CD4-positive, alpha-beta T cell (primary cell): Measurements from ENCODE around the gene L1CAM. TPM values are rescaled to one million over a fixed set of nuclear protein-coding genes. Genes with fewer than 3 reads are reported as not detected.

Experiments used
- ATAC-seq: fragments of 200-7000 bp; cut with Tn5 transposase; one replicate; pipeline ENCODE4 v1.10.0; 2022; ENCODE audit warnings: mild to moderate bottlenecking; ENCODE audit not compliant: poor library complexity
- CTCF ChIA-PET: fragments of 350-600 bp; sonication (Branson Sonifier 250); formaldehyde crosslinking; loops from one replicate; lab custom pipeline; 2021; ENCODE audit warnings: antibody characterized with exemption, inconsistent platforms; lab: Charles Lee
- POLR2A ChIA-PET: fragments of 350-600 bp; sonication (Branson Sonifier 250); formaldehyde crosslinking; loops from one replicate; lab custom pipeline; 2021; ENCODE audit warnings: antibody characterized with exemption, inconsistent platforms; lab: Charles Lee
- DNase-seq, 14 experiments: peaks; one replicate each; pipeline ENCODE4 v3.0.0-alpha.2; 2013 to 2020; ENCODE audit warnings: mixed read lengths in 2 of 14
- H3K27ac ChIP-seq, 2 donors: one replicate each; pipeline versions ENCODE4 v1.5.1 to v1.7.0; 2013; ENCODE audit warnings: low read length in 2 of 2, low read depth in 1 of 2, mild to moderate bottlenecking in 1 of 2
- H3K27me3 ChIP-seq, 2 experiments: 1 replicate in 1 of 2; 2 replicates in 1 of 2; pipeline versions ENCODE4 v1.6.1 to v1.7.0; 2013; ENCODE audit warnings: low read length in 2 of 2, control low read depth in 1 of 2, mild to moderate bottlenecking in 1 of 2, moderate library complexity in 1 of 2; ENCODE audit not compliant: insufficient read depth in 2 of 2, control insufficient read depth in 1 of 2
- H3K36me3 ChIP-seq: one replicate; pipeline ENCODE4 v1.6.1; 2013; ENCODE audit warnings: low read length, control low read depth; ENCODE audit not compliant: insufficient read depth
- H3K4me1 ChIP-seq: one replicate; pipeline ENCODE4 v1.6.1; 2013; ENCODE audit warnings: low read length, control low read depth; ENCODE audit not compliant: insufficient read depth
- H3K4me3 ChIP-seq: one replicate; pipeline ENCODE4 v1.5.1; 2013; ENCODE audit warnings: mild to moderate bottlenecking, low read length, moderate library complexity
- H3K9me3 ChIP-seq, 2 experiments: 1 replicate in 1 of 2; 2 replicates in 1 of 2; pipeline versions ENCODE4 v1.6.1 to v1.7.0; 2013; ENCODE audit warnings: low read length in 2 of 2, mild to moderate bottlenecking in 2 of 2, control low read depth in 1 of 2, moderate library complexity in 1 of 2; ENCODE audit not compliant: control insufficient read depth in 1 of 2, insufficient read depth in 1 of 2
- H3K27ac Mint-ChIP-seq: one replicate; pipeline ENCODE4 v1.8.0; 2020; ENCODE audit warnings: mixed read lengths
- H3K27me3 Mint-ChIP-seq: one replicate; pipeline ENCODE4 v1.8.0; 2021; ENCODE audit warnings: mixed read lengths
- H3K36me3 Mint-ChIP-seq: one replicate; pipeline ENCODE4 v1.8.0; 2021; ENCODE audit warnings: low read depth, mixed read lengths
- H3K4me1 Mint-ChIP-seq: one replicate; pipeline ENCODE4 v1.8.0; 2021; ENCODE audit warnings: low read depth, mixed read lengths
- H3K4me3 Mint-ChIP-seq: one replicate; pipeline ENCODE4 v1.8.0; 2020; ENCODE audit warnings: mild to moderate bottlenecking, mixed read lengths
- H3K9me3 Mint-ChIP-seq: one replicate; pipeline ENCODE4 v1.8.0; 2020; ENCODE audit warnings: mixed read lengths
- CTCF ChIP-seq: fragments of 200-600 bp; IDR thresholded peaks from one replicate; pipeline ENCODE4 v1.8.0; 2022; ENCODE audit warnings: antibody characterized with exemption, mild to moderate bottlenecking
- intact Hi-C, 2 experiments: fragments of 100-400 bp; cut with DNase I in 1 of 2; cut with micrococcal nuclease in 1 of 2; formaldehyde crosslinking; loops; one replicate each; pipeline versions ENCODE4 v1.15.1 to v1.9.0; 2023 to 2025; cut with DNase I, micrococcal nuclease
- total RNA-seq, 174 experiments: library from RNA in 2 of 174; stranded (reverse) in 2 of 174; gene quantifications; one replicate each; pipeline ENCODE4 v1.2.3 and lab custom pipeline; 2021 to 2026

L1CAM gene
- total RNA-seq, 2 experiments from 2014 or later, result 0.89 to 1.2 TPM

GRCh38 chrX:153864101-153864500 is 21.9 kb downstream of the L1CAM start:
- no peaks in the 10 kb centered on the region for H3K36me3 Mint-ChIP-seq
- no peak overlapping the region for H3K27ac Mint-ChIP-seq
- H3K4me1 Mint-ChIP-seq, result no peaks in the 10 kb centered on the region
- ATAC-seq (no peak), DNase-seq (no peak)
- TF ChIP-seq CTCF, result no peak
- no peaks in the 10 kb centered on the region for H3K9me3 Mint-ChIP-seq
- H3K27ac ChIP-seq, result no peak overlapping the region
- no peaks in the 10 kb centered on the region for H3K9me3 ChIP-seq
- intact Hi-C loops, result no loop called here
- no peak overlapping the region for H3K4me3 Mint-ChIP-seq
- no peak overlapping the region for H3K4me3 ChIP-seq
- POLR2A ChIA-PET, result no interaction called here
- H3K4me1 ChIP-seq, result no peaks in the 10 kb centered on the region
- no peaks in the 10 kb centered on the region for H3K36me3 ChIP-seq
- CTCF ChIA-PET, result no interaction called here
- H3K27me3 Mint-ChIP-seq, result no peaks in the 10 kb centered on the region
- H3K27me3 ChIP-seq, result no peaks in the 10 kb centered on the region

- ChIA-PET POLR2A (no interaction called here), CTCF (no interaction called here)
- TF ChIP-seq CTCF, result no peak
- H3K4me3 ChIP-seq, result no peak overlapping the region
- Mint-ChIP-seq H3K4me3 (no peak overlapping the region), H3K4me1 (no peaks in the 10 kb centered on the region), H3K36me3 (no peaks in the 10 kb centered on the region), H3K27ac (no peak overlapping the region), H3K27me3 (no peaks in the 10 kb centered on the region), H3K9me3 (no peaks in the 10 kb centered on the region)
- no peaks in the 10 kb centered on the region for H3K9me3 ChIP-seq
- DNase-seq (no peak), ATAC-seq (no peak)
- H3K36me3 ChIP-seq, result no peaks in the 10 kb centered on the region
- no peaks in the 10 kb centered on the region for H3K4me1 ChIP-seq
- intact Hi-C loops, result no loop called here
- H3K27ac ChIP-seq, result no peak overlapping the region
- no peaks in the 10 kb centered on the region for H3K27me3 ChIP-seq
Measured at GRCh38 chrX:153863251-153863991, 22.6 kb downstream of the L1CAM start.

GRCh38 chrX:153862369-153863250 is 23.4 kb downstream of the L1CAM start:
- Histone ChIP-seq H3K36me3 (no peaks in the 10 kb centered on the region), H3K27me3 (no peaks in the 10 kb centered on the region), H3K4me1 (peaks cover 3% of the 10 kb centered on the region), H3K4me3 (no peak overlapping the region), H3K9me3 (no peaks in the 10 kb centered on the region), H3K27ac (no peak overlapping the region)
- Mint-ChIP-seq H3K27ac (no peak overlapping the region), H3K4me3 (no peak overlapping the region), H3K27me3 (no peaks in the 10 kb centered on the region), H3K9me3 (no peaks in the 10 kb centered on the region), H3K36me3 (no peaks in the 10 kb centered on the region), H3K4me1 (peaks cover 2% of the 10 kb centered on the region)
- CTCF ChIA-PET, result no interaction called here
- ATAC-seq (no peak), DNase-seq (no peak)
- no peak for TF ChIP-seq CTCF
- intact Hi-C loops, result no loop called here
- POLR2A ChIA-PET, result interaction anchor here (0.7 kb wide), 1 partner anchor 63 kb away, joined by 3 read pairs; no protein-coding TSS in a partner anchor
